ENCODE results near the gene ADCK2. TPM values are rescaled to one million over a fixed set of nuclear protein-coding genes. Genes with fewer than 3 reads are reported as not detected.

ADCK2 gene
- total and polyA plus RNA-seq, 4 donors, result 10.4 to 27.0 (median 13.7) TPM

GRCh38 chr7:140678816-140679130 lies 6.0 kb downstream of the ADCK2 start:
- TF ChIP-seq CTCF (IDR thresholded peaks at IDR 0.05; ENCODE audit: control extremely low read depth, extremely low read depth), result no peak
- peaks cover 0 to 5% (median 3%) of the 10 kb centered on the region in 5 donors for H3K4me1 ChIP-seq (ENCODE audit: control insufficient read depth in 5 of 5, insufficient read depth in 5 of 5, low read length in 5 of 5)

GRCh38 chr7:140679186-140679585 lies 6.4 kb downstream of the ADCK2 start:
- Histone ChIP-seq H3K27me3 (ENCODE audit: control insufficient read depth in 3 of 3, insufficient read depth in 3 of 3, low read length in 2 of 3) (no peaks in the 10 kb centered on the region), H3K9me3 (ENCODE audit: control insufficient read depth in 4 of 4, insufficient read depth in 3 of 4, low read length in 3 of 4) (no peaks in the 10 kb centered on the region), H3K4me3 (no peak overlapping the region), H3K27ac (ENCODE audit: low read depth in 1 of 2, low read length in 1 of 2) (no peak overlapping the region), H3K9ac (ENCODE audit: insufficient read depth in 1 of 2, low read length in 2 of 2) (no peak overlapping the region), H3K36me3 (ENCODE audit: control insufficient read depth in 4 of 4, insufficient read depth in 4 of 4, low read length in 4 of 4) (peaks cover 0 to 21% (median 2%) of the 10 kb centered on the region in 4 donors), H3K4me1 (ENCODE audit: control insufficient read depth in 5 of 5, insufficient read depth in 5 of 5, low read length in 5 of 5) (peaks cover 0 to 3% (median 0%) of the 10 kb centered on the region in 5 donors)
- DNase-seq (no peak), ATAC-seq (ENCODE audit: insufficient read depth, low FRiP score) (no peak)
- no peak for TF ChIP-seq CTCF (IDR thresholded peaks at IDR 0.05; ENCODE audit: control extremely low read depth, extremely low read depth)
- WGBS, 2 donors, result 95 to 96% methylated on average over 9 of the region's 9 CpGs

More at GRCh38 chr7:140678816-140679130, 6.0 kb downstream of the ADCK2 start:
- Histone ChIP-seq H3K36me3 (ENCODE audit: control insufficient read depth in 4 of 4, insufficient read depth in 4 of 4, low read length in 4 of 4) (peaks cover 0 to 19% (median 2%) of the 10 kb centered on the region in 4 donors), H3K9me3 (ENCODE audit: control insufficient read depth in 4 of 4, insufficient read depth in 3 of 4, low read length in 3 of 4) (no peaks in the 10 kb centered on the region), H3K27ac (ENCODE audit: low read depth in 1 of 2, low read length in 1 of 2) (no peak overlapping the region), H3K4me3 (no peak overlapping the region), H3K9ac (ENCODE audit: insufficient read depth in 1 of 2, low read length in 2 of 2) (no peak overlapping the region), H3K27me3 (ENCODE audit: control insufficient read depth in 3 of 3, insufficient read depth in 3 of 3, low read length in 2 of 3) (no peaks in the 10 kb centered on the region)
- ATAC-seq (ENCODE audit: insufficient read depth, low FRiP score) (no peak), DNase-seq (no peak)
- 96% methylated on average over 7 of the region's 7 CpGs for WGBS, 2 donors

- Histone ChIP-seq H3K36me3 (ENCODE audit: control insufficient read depth in 4 of 4, insufficient read depth in 4 of 4, low read length in 4 of 4) (peaks cover 0 to 34% (median 2%) of the 10 kb centered on the region in 4 donors), H3K4me3 (no peak overlapping the region), H3K9me3 (ENCODE audit: control insufficient read depth in 4 of 4, insufficient read depth in 3 of 4, low read length in 3 of 4) (no peaks in the 10 kb centered on the region), H3K9ac (ENCODE audit: insufficient read depth in 1 of 2, low read length in 2 of 2) (no peak overlapping the region), H3K27me3 (ENCODE audit: control insufficient read depth in 3 of 3, insufficient read depth in 3 of 3, low read length in 2 of 3) (no peaks in the 10 kb centered on the region), H3K4me1 (ENCODE audit: control insufficient read depth in 5 of 5, insufficient read depth in 5 of 5, low read length in 5 of 5) (no peaks in the 10 kb centered on the region), H3K27ac (ENCODE audit: low read depth in 1 of 2, low read length in 1 of 2) (no peak overlapping the region)
- DNase-seq (no peak), ATAC-seq (ENCODE audit: insufficient read depth, low FRiP score) (no peak)
- TF ChIP-seq CTCF (IDR thresholded peaks at IDR 0.05; ENCODE audit: control extremely low read depth, extremely low read depth), result no peak
- 91 to 93% methylated on average over 7 of the region's 7 CpGs for WGBS, 2 donors
Measured at GRCh38 chr7:140680886-140681285, 8.1 kb downstream of the ADCK2 start.

- ATAC-seq (ENCODE audit: insufficient read depth, low FRiP score) (no peak), DNase-seq (no peak)
- H3K4me1 ChIP-seq (ENCODE audit: control insufficient read depth in 5 of 5, insufficient read depth in 5 of 5, low read length in 5 of 5), result no peaks in the 10 kb centered on the region
- peaks cover 0 to 35% (median 2%) of the 10 kb centered on the region in 4 donors for H3K36me3 ChIP-seq (ENCODE audit: control insufficient read depth in 4 of 4, insufficient read depth in 4 of 4, low read length in 4 of 4)
- 98 to 99% methylated on average over 3 of the region's 3 CpGs for whole genome bisulfite sequencing, 2 donors
- H3K27me3 ChIP-seq (ENCODE audit: control insufficient read depth in 3 of 3, insufficient read depth in 3 of 3, low read length in 2 of 3), result no peaks in the 10 kb centered on the region
- H3K4me3 ChIP-seq, result no peak overlapping the region
- H3K27ac ChIP-seq (ENCODE audit: low read depth in 1 of 2, low read length in 1 of 2), result no peak overlapping the region
- no peak overlapping the region for H3K9ac ChIP-seq (ENCODE audit: insufficient read depth in 1 of 2, low read length in 2 of 2)
- no peak for TF ChIP-seq CTCF (IDR thresholded peaks at IDR 0.05; ENCODE audit: control extremely low read depth, extremely low read depth)
- no peaks in the 10 kb centered on the region for H3K9me3 ChIP-seq (ENCODE audit: control insufficient read depth in 4 of 4, insufficient read depth in 3 of 4, low read length in 3 of 4)
Measured at GRCh38 chr7:140681766-140682165, 9.0 kb downstream of the ADCK2 start.

All from lung (tissue), 12 donors.